ENCODE measurements around the gene PCBP3.
"Not testable (repeated sequence)": the region's sequence is repeated elsewhere in the genome, so short reads cannot be mapped to it uniquely, and the experiment has no call there.

The PCBP3 gene

DNA sequence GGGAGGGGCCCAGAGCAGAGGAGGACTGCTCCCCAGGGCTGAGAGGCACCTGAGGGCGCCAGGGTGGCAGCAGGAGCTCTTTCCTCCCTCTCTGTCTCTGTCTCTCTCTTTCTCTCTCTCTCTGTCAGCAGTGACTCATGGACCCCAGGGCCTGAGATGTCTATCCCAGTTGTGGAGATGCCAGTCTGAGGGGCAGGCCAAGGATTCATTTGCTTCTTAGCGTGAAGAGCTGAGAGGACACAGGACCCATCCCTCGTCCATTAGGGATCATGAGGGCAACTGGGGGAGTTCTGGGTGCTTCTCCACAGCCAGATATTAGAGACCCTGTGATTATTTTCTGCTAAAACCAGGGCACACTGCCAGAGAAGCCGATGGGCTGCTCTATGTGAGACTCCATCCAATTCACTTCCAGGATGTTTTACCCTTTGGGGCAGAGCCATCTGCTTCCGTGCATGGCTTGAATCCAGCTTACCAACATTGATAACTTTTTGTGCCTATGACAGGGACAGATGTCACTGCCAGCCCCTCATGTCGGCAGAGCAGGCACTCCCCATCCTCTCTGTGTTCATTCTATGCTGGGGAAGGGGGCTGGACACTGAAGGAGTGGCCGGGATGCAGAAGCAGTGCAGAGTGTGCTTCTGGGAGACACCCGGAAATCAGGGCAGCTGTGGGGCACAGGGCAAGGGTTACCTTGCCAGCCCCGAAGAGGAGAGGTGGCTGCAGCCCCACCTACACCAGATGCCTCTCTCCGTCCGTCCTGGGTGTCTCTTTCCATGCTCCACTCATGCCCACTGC lies 4.1 kb upstream of the PCBP3 start:
- Histone ChIP-seq H3K4me3 (ENCODE audit: low read length) (no peak overlapping the region), H3K9me3 (ENCODE audit: insufficient read depth, low read depth, low read length) (peaks cover 6% of the 10 kb centered on the region), H3K27ac (ENCODE audit: low read length) (no peak overlapping the region), H3K27me3 (ENCODE audit: insufficient read depth, low read length) (peaks cover 32% of the 10 kb centered on the region), H3K4me1 (ENCODE audit: insufficient read depth, low read length) (peaks cover 7% of the 10 kb centered on the region; the same call in 1 of the 2 replicates), H3K9ac (ENCODE audit: low read depth, low read length) (no peak overlapping the region), H3K36me3 (ENCODE audit: insufficient read depth, low read depth, low read length) (no peaks in the 10 kb centered on the region)

DNA sequence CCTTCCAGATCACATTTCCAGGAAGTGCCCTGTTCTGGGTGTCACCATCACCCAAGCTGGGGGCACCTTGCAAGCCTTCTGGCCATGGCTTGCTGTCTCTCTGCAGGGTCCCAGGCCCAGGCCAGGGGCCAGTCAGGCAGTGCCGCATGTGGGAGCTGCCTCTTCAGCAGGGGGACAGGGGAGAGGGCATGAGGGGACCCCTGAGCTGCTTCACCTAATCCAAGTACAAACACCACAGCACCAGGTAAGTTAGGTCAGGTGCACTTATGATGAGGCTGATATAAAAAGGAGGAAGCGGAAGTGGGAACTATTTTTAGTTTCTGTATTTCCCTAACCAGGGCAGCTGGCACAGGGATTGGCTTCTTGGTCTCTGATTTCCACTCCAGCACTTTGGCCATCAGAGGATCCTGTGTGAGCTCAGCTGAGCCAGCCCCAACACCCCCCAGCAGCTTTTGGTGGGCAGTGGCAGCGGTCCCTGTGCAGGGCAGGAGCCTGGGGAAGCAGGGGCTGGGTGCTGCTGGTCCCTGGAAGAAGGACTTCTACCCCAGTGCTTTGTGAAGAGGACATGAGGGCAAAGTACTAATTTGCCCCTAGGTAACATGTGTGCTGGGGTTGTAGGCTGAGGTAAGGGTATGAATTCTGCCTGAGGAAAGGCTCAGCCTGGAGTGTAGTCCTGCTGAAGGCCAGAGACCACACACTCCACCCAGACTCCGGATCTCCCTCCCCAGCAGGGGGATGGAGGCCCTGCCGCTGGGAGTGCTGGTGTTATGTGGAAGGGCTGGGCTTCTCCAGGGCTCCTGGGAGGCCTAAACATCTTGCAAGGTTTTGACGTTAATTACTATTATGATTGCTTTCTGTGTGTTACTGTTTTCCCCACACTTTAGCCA lies 3.3 kb upstream of the PCBP3 start:
- H3K27ac ChIP-seq (ENCODE audit: low read length): no peak overlapping the region
- no peak overlapping the region for H3K9ac ChIP-seq (ENCODE audit: low read depth, low read length)
- H3K36me3 ChIP-seq (ENCODE audit: insufficient read depth, low read depth, low read length): no peaks in the 10 kb centered on the region
- H3K4me3 ChIP-seq (ENCODE audit: low read length): no peak overlapping the region
- H3K27me3 ChIP-seq (ENCODE audit: insufficient read depth, low read length): peaks cover 40% of the 10 kb centered on the region
- peaks cover 7% of the 10 kb centered on the region; the same call in 1 of the 2 replicates for H3K4me1 ChIP-seq (ENCODE audit: insufficient read depth, low read length)
- H3K9me3 ChIP-seq (ENCODE audit: insufficient read depth, low read depth, low read length): peaks cover 6% of the 10 kb centered on the region

DNA sequence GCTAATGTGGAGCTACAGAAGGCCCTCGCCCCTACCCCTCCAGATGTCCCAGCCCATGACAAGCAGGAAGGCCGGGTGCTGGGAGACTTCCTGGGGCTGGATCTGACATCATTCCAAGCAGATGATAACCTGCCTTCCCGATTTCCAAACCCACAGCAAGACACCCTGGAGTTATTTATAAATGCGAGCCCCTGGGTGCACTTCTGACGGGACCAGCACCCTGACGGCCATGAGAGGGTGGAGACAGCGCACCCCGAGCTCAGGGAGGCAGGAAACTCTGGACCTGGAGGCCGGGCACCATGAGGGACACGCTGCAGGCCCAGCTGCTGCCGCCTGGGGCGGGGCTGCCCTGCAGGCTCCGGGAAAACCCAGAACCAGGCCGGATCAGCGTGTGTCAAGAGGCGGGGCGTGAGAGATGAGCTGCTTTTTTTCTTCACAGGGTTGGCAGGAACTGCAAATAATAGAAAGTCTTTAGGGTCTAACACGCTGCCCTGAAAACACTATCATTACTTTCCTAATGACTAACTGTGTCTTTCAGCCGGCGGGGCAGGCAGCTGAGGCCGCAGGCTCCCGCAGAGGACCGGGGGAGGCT lies 2.5 kb upstream of the PCBP3 start:
- H3K9ac ChIP-seq (ENCODE audit: low read depth, low read length): no peak overlapping the region
- no peaks in the 10 kb centered on the region for H3K9me3 ChIP-seq (ENCODE audit: insufficient read depth, low read depth, low read length)
- no peak overlapping the region for H3K27ac ChIP-seq (ENCODE audit: low read length)
- no peak overlapping the region for H3K4me3 ChIP-seq (ENCODE audit: low read length)
- H3K27me3 ChIP-seq (ENCODE audit: insufficient read depth, low read length): peaks cover 46% of the 10 kb centered on the region
- no peaks in the 10 kb centered on the region for H3K36me3 ChIP-seq (ENCODE audit: insufficient read depth, low read depth, low read length)
- H3K4me1 ChIP-seq (ENCODE audit: insufficient read depth, low read length): peaks cover 7% of the 10 kb centered on the region; the same call in 1 of the 2 replicates

DNA sequence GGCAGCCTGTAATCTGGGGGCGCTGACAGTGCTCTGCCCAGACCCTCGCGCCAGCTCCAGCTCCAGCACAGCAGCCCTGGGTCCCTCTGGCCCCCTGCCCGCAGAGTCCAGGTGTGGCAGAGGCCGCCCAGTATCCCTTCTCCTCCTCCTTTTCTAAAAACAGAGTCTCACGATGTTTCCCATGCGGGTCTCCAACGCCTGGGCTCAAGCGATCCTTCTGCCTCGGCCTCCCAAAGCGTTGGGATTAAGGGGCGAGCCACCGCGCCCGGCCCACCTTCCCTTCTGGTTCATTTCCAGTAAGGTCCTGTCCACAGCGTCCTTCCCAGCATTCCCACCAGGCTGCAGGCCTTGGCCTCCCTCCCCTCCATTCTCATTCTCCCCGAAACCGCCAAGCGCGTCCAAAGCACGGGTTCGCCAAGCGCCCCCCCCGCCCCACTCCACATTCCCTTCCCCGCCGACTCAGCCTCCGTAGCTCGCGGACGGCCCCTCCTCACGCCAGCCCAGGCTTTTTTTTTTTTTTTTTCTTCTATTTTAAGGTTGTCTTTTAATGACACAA lies 2.0 kb upstream of the PCBP3 start:
- Histone ChIP-seq H3K9me3 (ENCODE audit: insufficient read depth, low read depth, low read length) (no peaks in the 10 kb centered on the region), H3K4me1 (ENCODE audit: insufficient read depth, low read length) (peaks cover 7% of the 10 kb centered on the region; the same call in 1 of the 2 replicates), H3K4me3 (ENCODE audit: low read length) (no peak overlapping the region), H3K9ac (ENCODE audit: low read depth, low read length) (no peak overlapping the region), H3K27ac (ENCODE audit: low read length) (no peak overlapping the region), H3K27me3 (ENCODE audit: insufficient read depth, low read length) (peaks cover 50% of the 10 kb centered on the region), H3K36me3 (ENCODE audit: insufficient read depth, low read depth, low read length) (no peaks in the 10 kb centered on the region)

DNA sequence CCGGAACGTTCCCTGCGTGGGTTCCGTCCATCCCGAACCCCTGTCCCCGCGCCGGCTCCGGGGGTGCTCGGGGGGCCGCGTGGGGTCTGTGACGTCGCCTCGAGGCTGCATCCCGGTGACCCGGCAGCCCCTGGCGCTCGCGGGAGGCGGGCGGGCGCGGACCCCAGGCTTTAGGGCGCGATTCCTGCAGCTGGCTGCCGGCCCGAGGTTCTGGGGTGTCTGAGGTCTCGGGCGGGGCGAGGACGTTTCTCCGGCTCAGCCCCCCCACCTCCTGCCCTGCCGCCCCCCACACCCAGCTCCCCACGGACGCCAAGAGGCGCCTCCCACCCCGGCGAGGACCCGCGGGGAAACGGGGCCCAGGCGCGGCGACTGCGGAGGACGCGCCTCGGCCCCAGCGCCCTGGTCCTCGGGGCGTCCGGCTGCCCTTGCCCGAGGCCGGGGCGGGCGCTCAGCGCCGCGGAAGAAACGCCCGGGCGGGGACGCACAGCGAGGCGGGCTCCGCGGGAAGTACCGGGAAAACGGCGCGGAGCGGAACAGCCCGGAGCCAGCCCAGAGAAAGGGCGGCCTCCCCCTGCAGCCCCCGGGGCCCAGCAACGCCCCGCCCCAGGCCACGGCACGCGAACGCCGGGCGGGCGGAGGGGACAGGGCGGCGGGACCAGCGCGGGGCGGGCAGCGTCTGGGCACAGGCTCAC lies 1.3 kb upstream of the PCBP3 start:
- Histone ChIP-seq H3K4me1 (ENCODE audit: insufficient read depth, low read length) (peaks cover 7% of the 10 kb centered on the region; the same call in 1 of the 2 replicates), H3K9ac (ENCODE audit: low read depth, low read length) (no peak overlapping the region), H3K9me3 (ENCODE audit: insufficient read depth, low read depth, low read length) (no peaks in the 10 kb centered on the region), H3K4me3 (ENCODE audit: low read length) (no peak overlapping the region; the same call in 1 of the 2 replicates), H3K27me3 (ENCODE audit: insufficient read depth, low read length) (peaks cover 51% of the 10 kb centered on the region), H3K27ac (ENCODE audit: low read length) (no peak overlapping the region), H3K36me3 (ENCODE audit: insufficient read depth, low read depth, low read length) (no peaks in the 10 kb centered on the region)

DNA sequence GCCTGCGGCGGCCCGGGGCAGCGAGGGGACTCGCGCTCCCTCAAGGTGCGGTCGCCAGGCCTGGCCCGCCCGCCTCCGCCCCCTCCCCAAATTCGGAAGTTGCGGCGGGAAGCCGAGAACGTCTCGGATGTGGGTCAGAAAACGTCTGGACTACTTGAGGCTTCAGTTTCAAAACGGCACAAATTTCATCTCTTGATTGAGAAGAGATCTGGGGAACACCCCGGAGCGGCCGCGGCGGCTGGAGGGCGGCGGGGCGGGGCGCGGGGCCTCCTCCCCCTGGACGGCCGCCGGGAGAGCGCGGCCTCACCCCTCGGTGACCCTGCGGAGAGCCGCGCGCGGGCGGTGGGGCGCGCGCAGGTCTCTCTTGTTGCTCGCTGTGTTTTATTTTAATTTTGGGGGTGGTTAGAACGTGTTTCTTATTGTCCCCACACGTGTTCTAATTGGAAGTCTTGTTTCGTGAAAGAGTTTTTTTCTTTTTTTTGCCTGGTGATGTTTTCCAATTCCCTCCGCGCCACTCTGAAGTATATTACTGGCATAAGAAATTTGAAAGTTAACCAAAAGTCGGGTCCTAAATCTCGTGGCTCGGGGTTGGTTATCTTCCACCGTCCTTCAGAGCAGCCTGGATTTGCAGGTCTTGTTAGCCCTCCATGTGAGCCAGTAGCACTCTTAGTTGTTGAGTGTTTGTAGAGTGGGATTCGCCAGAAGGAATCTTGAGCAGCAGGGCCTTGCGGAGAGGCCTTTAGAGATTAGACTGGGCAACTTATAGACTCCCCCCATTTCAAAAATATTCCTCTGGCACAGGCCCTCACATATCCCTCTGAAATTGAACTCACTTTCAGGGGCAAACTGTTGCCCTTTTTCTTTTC lies 749 bp downstream of the PCBP3 start:
- Histone ChIP-seq H3K9ac (ENCODE audit: low read depth, low read length) (no peak overlapping the region), H3K4me3 (ENCODE audit: low read length) (peak overlapping the region; percentile 61; the same call in 1 of the 2 replicates), H3K36me3 (ENCODE audit: insufficient read depth, low read depth, low read length) (no peaks in the 10 kb centered on the region), H3K9me3 (ENCODE audit: insufficient read depth, low read depth, low read length) (no peaks in the 10 kb centered on the region), H3K4me1 (ENCODE audit: insufficient read depth, low read length) (peaks cover 2% of the 10 kb centered on the region; the same call in 1 of the 2 replicates), H3K27me3 (ENCODE audit: insufficient read depth, low read length) (peaks cover 51% of the 10 kb centered on the region), H3K27ac (ENCODE audit: low read length) (no peak overlapping the region)

DNA sequence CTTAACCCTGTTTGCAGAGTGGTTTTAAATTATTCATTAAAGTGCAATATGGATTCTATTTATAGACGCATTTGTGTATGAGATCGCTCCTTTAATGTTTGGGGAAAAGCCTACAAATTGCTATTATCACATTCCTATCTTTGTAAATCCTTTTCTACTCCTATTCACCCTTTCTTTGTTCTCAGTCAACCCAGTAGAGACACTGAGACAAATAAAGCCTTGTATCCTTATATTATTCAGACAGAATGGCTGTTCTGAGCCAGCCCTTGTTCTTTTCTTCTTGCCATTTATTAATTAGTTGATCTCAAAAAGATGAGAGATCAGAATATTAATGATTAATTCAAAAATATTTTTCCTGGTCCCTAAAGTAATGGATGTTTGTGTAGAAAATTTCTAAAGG lies 8.4 kb downstream of the PCBP3 start:
- no peaks in the 10 kb centered on the region for H3K9me3 ChIP-seq (ENCODE audit: insufficient read depth, low read depth, low read length)
- no peak overlapping the region for H3K4me3 ChIP-seq (ENCODE audit: low read length)
- H3K4me1 ChIP-seq (ENCODE audit: insufficient read depth, low read length): no peaks in the 10 kb centered on the region
- H3K27me3 ChIP-seq (ENCODE audit: insufficient read depth, low read length): no peaks in the 10 kb centered on the region
- H3K27ac ChIP-seq (ENCODE audit: low read length): no peak overlapping the region
- no peaks in the 10 kb centered on the region for H3K36me3 ChIP-seq (ENCODE audit: insufficient read depth, low read depth, low read length)
- no peak overlapping the region for H3K9ac ChIP-seq (ENCODE audit: low read depth, low read length)

DNA sequence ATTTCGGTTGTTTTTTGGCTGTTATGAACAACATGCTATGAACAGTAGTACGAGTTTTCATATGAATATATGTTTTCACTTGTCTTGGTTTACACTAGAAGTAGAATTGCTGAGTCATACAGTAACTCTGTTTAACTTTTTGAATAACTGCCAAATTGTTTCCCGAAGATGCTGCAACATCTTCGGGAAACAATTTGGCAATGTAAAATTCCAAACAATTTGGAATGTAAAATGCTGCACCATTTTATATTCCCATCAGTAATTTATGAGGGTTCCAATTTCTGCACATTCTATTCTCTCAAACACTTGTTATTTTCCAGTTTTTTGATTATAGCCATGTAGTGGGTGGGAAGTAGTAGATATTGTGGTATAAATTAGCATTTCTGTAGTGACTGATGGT lies 11.6 kb downstream of the PCBP3 start:
- Histone ChIP-seq H3K9me3 (ENCODE audit: insufficient read depth, low read depth, low read length) (no peaks in the 10 kb centered on the region), H3K4me3 (ENCODE audit: low read length) (no peak overlapping the region), H3K27ac (ENCODE audit: low read length) (no peak overlapping the region), H3K9ac (ENCODE audit: low read depth, low read length) (no peak overlapping the region), H3K36me3 (ENCODE audit: insufficient read depth, low read depth, low read length) (no peaks in the 10 kb centered on the region), H3K4me1 (ENCODE audit: insufficient read depth, low read length) (no peaks in the 10 kb centered on the region), H3K27me3 (ENCODE audit: insufficient read depth, low read length) (no peaks in the 10 kb centered on the region)

DNA sequence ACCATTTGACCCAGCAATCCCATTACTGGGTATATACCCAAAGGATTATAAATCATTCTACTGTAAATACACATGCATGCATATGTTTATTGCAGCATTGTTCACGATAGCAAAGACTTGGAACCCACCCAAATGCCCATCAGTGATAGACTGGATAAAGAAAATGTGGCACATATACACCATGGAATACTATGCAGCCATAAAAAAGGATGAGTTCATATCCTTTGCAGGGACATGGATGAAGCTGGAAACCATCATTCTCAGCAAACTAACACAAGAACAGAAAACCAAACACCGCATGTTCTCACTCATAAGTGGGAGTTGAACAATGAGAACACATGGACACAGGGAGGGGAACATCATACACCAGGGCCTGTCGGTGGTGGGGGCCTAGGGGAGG lies 12.6 kb downstream of the PCBP3 start:
- not testable (repeated sequence) for H3K4me1 ChIP-seq (ENCODE audit: insufficient read depth, low read length); H3K27ac ChIP-seq (ENCODE audit: low read length); H3K27me3 ChIP-seq (ENCODE audit: insufficient read depth, low read length); H3K9ac ChIP-seq (ENCODE audit: low read depth, low read length); H3K36me3 ChIP-seq (ENCODE audit: insufficient read depth, low read depth, low read length); H3K4me3 ChIP-seq (ENCODE audit: low read length); H3K9me3 ChIP-seq (ENCODE audit: insufficient read depth, low read depth, low read length)

DNA sequence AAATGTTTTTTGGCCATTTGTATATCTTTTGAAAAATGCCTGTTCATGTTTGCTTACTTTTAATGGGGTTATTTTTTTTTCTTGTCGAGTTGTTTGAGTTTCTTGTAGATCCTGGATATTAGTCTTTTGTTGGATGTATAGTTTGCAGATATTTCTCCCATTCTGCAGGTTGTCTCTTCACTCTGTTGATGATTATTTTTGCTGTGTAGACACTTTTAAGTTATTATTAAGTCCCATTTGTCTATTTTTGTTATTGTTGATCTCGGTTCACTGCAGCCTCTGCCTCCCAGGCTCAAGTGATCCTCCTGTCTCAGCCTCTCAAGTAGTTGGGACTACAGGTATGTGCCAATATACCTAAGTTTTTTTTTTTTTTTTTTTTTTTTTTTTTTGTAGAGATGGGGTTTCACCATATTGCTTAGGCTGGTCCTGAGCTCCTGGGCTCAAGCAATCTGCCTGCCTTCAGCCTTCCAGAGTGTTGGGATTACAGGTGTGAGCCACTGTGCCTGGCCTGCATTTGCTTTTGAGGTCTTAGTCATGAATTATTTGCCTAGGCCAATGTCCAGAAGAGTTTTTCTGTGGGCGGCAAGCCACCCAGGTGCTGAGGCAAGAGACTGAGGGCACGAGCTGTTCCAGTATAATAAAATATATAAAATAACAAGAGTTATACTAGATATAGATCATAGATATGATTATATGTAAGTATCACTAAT lies 18.5 kb downstream of the PCBP3 start:
- H3K27me3 ChIP-seq (ENCODE audit: insufficient read depth, low read length); H3K9me3 ChIP-seq (ENCODE audit: insufficient read depth, low read depth, low read length); H3K4me1 ChIP-seq (ENCODE audit: insufficient read depth, low read length); H3K9ac ChIP-seq (ENCODE audit: low read depth, low read length); H3K27ac ChIP-seq (ENCODE audit: low read length); H3K4me3 ChIP-seq (ENCODE audit: low read length); H3K36me3 ChIP-seq (ENCODE audit: insufficient read depth, low read depth, low read length): not testable (repeated sequence)
